GM21786 (cell line): ENCODE results near the gene PPM1F.
"Not testable (repeated sequence)": the region's sequence is repeated elsewhere in the genome, so short reads cannot be mapped to it uniquely, and the experiment has no call there.

Experiments
- ATAC-seq: cut with Tn5 transposase; IDR thresholded peaks from one replicate; pipeline ENCODE4 v1.9.1; 2021; ENCODE audit not compliant: unreplicated experiment

PPM1F gene

GRCh38 chr22:21942407-21943343 lies 10.0 kb downstream of the PPM1F start:
- no peak for ATAC-seq

- ATAC-seq, result no peak
Observed at GRCh38 chr22:21941921-21942320, 10.7 kb downstream of the PPM1F start.

- ATAC-seq, result no peak
Observed at GRCh38 chr22:21940521-21940920, 12.1 kb downstream of the PPM1F start.

DNA sequence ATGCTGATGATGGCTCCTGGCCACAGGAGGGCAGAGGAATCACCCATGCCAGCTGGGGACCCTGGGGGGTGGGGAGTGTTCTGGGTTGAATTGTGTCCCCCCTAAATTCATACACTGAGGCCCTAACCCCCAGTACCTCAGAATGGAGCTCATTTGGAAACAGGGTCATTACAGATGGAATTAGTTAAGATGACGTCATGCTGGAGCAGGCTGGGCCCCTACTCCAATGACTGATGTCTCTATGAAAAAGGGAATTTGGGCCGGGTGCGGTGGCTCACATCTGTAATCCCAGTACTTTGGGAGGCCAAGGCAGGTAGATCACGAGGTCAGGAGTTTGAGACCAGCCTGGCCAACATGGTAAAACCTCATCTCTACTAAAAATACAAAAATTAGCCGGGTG lies 12.7 kb downstream of the PPM1F start:
- ATAC-seq, result not testable (repeated sequence)

GRCh38 chr22:21939461-21939913 lies 13.2 kb downstream of the PPM1F start:
- ATAC-seq, result no peak

DNA sequence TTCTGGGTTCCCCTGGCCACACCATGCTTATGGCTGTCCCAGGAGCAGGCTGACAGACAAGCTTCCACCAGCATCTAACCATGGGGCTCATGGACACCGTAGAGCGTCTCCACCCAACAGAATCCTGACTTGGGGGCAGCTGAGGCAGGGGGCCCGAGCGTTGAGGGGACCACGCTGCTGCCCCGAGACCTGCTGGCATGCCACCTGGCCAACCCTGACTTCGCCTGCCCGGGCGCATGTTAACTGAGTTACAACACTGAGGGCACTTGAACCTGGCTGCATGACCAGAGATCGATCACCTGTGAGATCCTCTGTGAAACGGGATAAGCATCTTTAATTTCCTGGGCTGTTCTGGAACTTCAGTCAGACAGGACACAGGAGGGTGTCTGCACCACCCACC lies 13.7 kb downstream of the PPM1F start:
- ATAC-seq, result no peak

DNA sequence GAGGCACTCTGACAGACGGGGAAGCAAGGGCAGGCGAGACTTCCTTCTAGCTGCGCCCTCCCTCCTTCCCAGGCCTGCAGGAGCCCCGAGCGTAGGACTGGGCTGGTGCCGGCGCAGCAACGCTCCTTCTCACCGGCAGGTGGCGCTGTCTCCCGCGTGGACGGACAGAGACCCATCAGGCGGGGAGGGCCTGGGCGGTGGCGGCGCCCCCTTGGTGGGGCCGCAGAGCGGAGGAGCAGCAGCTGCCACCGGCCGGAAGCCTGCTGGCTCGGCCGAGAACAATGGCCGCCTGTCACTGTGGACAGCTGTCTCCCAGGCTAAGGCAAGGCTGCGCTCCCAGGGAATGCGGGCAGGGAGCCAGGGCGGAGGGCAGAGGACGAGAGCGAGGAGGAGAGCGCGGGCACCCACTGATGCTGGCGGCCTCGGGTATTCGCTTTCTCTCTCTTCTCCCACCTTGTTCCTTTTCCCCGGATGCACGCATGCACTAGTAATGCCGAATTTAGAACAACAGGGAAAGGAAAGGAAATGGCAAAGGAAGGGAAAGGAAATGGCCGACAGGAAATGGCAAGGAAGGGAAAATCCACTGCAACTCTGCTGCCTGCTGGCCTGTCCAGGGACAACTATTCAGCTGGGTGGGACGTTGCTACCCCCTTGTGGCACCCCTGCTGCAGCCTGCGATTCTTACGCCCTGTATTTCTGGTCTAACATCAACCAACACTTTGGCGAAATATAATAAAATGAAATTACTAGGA lies 14.4 kb downstream of the PPM1F start:
- peak; percentile 90 for ATAC-seq

- no peak for ATAC-seq
Observed at GRCh38 chr22:21937821-21938070, 14.9 kb downstream of the PPM1F start.

DNA sequence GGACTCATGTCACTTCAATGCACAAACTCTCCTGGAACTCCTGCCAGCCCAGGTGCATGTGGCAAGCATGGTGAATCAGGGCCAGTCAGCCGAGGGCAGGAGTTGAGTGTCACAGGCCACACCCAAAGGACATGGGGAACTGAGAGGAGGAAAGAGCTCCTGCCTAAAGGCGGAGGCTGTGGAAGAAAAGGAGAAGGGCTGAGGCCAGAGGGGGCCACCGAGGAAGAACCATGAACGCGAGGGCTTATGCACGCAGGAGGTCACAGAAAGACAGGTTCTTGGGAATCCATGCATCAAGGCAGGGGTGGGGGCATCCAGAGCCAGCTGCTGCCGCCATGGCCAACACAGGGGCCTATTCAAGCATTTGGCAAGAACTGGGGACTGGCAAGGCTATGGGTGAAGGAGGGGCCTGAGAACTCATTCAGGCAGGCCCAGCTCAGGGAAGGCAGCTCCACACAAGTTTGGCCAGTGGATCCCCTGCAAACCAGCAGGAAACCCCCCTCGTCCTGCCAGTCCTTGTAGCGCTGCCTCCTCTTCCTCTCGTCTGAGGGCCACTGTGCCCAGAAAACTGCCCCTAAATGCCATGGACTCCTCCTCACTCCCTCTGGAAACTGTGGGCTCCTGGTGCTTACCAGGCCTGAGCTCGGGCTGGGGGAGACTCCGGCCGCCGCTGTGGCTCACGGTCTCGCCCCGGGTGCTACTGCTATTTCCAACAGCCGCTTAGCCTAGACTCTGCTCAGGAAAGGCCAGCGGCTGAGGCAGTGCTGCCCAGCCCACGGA lies 15.4 kb downstream of the PPM1F start:
- ATAC-seq, result no peak

DNA sequence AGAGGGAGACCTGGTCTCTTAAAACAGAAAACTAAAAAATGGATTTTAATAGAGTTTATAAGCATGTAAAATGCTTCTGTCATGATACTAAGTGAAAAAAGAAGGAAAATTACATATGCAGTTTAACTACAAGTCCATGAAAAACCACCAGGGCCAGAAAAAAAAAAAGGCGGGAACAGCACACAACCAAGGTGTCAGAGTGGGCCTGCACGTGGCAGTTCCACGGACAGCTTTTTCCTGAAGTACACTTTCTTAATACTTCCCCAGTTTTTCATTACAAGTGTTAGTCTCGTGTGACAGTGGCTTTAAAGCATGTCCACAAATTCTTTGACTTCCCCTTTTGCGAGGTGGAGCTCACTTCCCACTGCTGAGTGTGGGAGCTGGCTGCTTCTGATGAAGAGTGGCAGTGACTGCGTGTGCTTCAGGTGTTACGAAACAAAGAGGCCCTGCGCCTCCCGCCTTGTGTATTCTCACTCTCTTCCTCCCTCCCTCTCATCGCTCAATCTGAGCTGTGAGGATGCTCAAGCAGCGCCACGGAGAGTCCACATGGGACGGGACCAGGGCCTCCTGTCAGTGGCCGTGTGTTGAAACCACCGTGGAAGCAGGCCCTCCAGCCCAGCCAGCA lies 16.4 kb downstream of the PPM1F start:
- no peak for ATAC-seq

DNA sequence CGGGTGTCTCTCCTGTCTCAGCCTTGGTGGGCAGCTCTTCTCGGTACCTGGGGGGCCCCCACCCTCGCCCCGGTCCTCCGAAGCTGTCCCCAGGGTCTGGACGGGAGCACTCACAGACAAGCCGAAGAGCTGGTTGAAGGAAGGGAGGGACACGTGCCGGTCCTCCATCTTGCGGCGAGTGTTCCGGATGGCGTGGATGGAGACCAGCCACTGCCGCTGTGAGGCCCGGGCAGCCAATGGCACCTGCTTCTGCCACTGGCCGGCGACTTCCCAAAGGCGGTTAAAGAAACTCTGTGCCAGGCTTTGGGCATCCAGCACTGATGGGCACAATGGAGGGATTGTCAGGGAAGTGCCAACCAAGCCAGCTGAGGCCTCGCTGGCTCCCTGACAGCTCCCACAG lies 18.7 kb downstream of the PPM1F start:
- no peak for ATAC-seq

GRCh38 chr22:21933413-21933812 lies 19.2 kb downstream of the PPM1F start:
- no peak for ATAC-seq

- no peak for ATAC-seq
Observed at GRCh38 chr22:21932347-21932746, 20.3 kb downstream of the PPM1F start.

GRCh38 chr22:21931056-21931455 lies 21.6 kb downstream of the PPM1F start:
- ATAC-seq, result no peak

DNA sequence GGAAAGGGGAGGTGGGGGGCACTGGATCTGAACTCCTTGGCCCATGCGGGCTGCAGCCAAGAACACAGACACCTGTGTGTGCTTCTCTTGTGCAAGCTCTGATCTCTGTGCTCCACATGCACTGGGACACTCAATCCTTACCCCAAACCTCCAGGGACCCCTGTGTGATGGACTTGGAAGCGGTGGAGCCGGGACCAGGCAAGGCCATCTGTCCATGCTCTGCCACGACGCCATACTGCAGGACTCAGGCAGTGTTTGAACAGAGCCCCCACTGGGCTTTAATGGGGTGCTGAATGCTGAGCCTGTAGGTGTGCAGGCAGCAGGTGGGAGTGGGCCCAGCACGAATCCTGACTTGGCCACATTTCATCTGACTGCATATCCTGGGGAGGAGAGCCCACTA lies 23.4 kb downstream of the PPM1F start:
- ATAC-seq, result no peak

DNA sequence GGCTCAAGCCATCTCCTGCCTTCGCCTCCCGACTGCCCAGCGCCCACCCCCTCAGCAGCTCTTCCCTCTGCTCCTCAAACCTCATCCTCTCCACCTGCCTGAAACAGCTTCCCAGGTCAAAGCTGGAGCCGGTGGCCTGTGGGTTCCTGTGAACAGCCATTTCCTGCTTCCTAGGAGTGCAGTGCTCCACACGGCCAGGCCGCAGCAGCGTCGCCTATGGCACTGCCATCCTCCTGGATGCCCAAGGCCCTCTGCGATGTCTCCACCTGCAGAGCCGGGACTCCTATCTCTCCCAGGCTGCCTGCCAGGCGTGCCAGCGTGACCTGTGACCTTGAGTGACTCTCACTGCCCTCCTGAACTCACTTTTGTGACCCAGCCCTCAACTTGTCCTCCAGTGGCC lies 24.6 kb downstream of the PPM1F start:
- no peak for ATAC-seq

GRCh38 chr22:21927174-21927823 lies 25.3 kb downstream of the PPM1F start:
- no peak for ATAC-seq

- ATAC-seq, result no peak
Observed at GRCh38 chr22:21926728-21927127, 25.9 kb downstream of the PPM1F start.

GRCh38 chr22:21923163-21923561 lies 29.5 kb downstream of the PPM1F start:
- no peak for ATAC-seq

DNA sequence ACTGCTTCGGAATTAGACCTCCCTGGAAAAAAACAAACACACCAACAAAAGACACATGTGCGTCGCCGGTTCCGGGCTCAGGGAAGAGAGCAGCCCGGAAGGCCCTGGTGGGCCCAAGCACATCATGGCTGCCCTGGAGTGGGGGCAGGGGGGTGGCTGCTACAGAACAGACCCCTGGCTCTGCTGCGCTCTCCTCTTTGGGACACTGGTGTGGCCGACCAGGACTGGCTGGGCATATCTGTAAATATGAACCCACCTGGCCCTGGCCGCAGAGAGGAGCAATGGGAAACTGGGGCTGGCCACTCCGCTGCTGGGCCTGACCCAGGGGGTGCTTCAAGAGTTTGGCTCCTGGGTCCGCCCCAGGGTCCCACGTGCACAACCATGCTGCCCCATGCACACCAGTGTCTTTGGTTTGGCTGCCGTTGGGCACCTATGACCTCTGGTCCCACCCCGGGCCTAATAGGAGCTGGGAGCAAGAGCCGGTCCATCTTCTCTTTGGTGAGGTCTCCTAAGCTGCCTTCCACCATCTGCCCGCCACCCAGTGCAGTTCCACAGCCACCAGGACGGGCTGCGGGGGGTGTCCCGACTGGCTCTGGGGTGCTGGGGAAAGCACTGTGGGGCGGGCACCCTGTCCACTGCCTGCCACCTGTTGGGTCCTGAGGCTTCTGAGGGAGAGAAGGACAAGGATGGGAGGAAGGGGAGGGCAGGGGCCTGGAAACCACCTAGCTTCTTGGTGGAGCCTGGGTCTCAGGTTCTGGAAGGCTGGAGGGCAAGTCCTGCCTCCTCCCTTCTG lies 30.1 kb downstream of the PPM1F start:
- no peak for ATAC-seq
